Stimulated activated CD8-positive, alpha-beta memory T cell treated with anti-CD3 and anti-CD28 coated beads, Interleukin-12 subunit alpha, Interleukin-12 subunit beta, amount 100 ng/mL, for 24 hours (primary cell): Measurements from ENCODE around the gene BCR.

Source experiments
- DNase-seq: peaks from one replicate; pipeline ENCODE4 v3.0.0-alpha.2; 2020; ENCODE audit errors: extremely low read depth

The BCR gene

DNA sequence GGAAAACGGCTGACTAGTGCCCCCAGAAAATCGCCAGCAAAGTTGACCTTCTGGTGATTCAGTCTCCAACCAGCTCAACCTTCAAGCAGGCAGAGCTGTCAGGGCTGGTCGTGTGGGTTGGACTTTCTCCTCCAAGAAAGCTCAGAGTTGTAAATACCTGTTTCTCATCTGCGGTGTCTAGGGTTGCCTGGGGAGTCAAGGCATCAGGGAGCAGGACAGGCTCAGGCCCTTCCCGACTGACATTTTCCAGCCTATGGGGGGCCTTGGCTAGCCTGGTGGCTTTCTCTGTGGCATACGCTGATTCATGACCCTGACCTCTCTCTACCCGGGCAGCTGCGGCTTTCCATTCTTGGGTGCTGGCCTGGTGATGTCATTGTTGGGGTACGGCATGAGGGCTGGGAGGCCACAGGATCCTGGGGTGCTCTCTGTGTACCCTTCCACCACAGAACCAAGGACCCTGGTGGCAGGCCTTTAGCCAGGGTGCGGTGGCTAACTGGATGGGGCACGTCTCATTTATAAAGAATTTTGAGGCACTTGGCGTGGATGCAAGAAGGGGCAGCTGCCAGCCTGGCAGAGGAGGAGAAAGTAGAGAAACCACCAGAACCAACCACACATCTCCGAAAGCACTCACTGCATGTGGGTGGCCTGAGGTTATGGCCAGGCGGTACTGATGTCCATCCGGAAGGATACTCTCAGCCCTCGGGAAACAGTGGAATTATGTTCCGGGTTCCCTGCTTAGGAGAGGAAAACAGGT, 64.9 kb downstream of the BCR start:
- no peak for DNase-seq

DNA sequence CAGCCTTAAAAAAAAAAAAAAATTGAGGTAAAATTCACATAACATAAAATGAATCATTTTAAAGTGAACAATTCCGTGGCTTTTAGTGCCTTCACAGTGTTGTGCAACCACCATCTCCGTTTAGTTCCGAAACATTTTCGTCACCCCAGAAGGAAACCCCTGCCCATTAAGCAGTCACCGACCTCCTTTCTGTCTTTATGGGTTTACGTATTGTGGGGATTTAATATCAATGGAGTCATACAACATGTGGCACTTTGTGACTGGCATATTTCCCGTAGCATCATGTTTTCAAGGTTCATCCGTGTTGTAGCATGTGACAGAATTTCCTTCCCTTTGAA, 65.5 kb downstream of the BCR start:
- DNase-seq = no peak

- no peak for DNase-seq
Measured at GRCh38 chr22:23246982-23247766, 66.9 kb downstream of the BCR start.

- DNase-seq = no peak
Measured at GRCh38 chr22:23248583-23248982, 68.3 kb downstream of the BCR start.

DNA sequence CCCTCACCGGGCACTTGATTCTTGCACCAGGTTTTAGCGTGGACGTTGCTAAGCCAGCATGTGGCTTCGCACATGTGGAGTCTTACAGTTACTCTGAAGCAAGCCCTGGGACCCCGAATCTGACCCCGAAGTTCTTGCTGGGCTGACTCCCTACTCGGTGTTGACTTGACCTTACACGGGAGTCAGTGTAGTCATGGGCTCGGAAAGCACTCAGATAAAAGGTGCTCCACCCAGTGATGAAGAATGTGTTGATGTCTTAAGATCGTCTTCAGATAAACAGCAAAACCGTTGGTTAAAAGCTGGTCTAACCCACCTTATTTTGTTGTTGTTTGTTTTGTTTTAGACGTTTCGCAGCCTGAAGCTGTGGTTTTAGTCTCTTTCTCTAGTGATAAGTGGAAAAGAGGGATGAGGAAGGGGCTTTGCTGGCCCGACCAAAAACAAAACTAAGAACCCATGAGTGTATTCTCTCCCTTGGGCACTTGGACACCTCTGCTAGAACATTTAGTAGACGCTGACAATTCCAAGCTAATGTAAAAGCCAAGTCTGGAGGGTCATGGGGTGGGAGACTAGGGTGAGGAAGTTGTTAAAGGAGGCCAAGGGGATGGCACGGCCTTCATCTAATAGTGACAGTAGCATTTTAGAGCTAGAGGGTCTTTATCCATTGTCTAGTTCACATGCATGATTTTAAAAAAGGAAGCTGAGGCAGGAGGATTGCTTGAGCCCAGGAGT, 69.9 kb downstream of the BCR start:
- no peak for DNase-seq

DNA sequence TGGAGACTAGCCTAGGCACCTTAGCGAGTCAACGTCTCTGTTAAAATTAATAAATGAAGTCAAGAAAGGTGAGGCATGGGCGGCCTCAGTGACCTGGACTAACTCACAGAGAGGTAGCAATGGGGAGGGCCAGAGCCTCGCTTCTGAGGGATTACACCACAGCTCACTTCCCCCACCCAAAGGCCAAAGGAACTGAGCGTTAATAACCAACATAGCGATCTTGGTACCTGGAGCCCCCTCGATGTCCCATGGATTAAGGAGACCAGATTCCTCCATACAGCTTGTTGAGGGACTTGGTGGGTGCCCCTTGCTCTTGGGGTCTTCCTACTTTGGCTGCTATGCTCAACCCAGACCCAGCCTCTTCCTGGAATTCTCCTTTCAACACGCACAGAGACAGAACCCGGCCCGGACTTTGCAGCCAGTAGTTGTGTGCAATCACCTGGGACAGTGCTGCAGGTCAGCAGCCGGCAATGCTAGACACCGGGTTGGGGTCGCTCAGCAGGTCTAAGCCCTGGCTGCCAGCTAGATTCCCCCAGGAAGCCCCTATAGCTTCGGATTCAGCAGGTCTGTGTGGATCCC, 70.6 kb downstream of the BCR start:
- DNase-seq = no peak

- DNase-seq = no peak
Measured at GRCh38 chr22:23251445-23252093, 71.3 kb downstream of the BCR start.

DNA sequence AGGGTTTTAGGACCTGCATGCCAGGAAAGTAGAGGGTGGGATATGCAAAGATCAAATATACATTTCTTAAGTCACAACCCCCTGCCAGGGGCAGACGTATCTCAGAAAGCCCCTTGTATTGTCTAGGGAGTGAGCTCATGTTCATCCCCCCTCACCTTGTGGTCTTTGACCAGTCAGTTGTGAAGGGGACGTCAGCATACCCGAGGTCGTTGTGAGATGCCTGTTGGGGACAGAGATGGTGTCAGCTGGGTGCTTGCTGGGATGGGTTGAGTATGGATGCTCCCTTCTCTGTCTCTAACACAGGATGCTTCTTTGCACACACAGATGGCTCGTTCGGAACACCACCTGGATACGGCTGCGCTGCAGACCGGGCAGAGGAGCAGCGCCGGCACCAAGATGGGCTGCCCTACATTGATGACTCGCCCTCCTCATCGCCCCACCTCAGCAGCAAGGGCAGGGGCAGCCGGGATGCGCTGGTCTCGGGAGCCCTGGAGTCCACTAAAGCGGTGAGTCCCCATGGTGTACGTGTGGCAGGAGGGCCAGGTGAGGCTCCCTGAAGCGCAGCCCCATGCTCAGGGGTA, 73.3 kb downstream of the BCR start:
- no peak for DNase-seq

- no peak for DNase-seq
Measured at GRCh38 chr22:23255506-23256170, 75.3 kb downstream of the BCR start.

DNA sequence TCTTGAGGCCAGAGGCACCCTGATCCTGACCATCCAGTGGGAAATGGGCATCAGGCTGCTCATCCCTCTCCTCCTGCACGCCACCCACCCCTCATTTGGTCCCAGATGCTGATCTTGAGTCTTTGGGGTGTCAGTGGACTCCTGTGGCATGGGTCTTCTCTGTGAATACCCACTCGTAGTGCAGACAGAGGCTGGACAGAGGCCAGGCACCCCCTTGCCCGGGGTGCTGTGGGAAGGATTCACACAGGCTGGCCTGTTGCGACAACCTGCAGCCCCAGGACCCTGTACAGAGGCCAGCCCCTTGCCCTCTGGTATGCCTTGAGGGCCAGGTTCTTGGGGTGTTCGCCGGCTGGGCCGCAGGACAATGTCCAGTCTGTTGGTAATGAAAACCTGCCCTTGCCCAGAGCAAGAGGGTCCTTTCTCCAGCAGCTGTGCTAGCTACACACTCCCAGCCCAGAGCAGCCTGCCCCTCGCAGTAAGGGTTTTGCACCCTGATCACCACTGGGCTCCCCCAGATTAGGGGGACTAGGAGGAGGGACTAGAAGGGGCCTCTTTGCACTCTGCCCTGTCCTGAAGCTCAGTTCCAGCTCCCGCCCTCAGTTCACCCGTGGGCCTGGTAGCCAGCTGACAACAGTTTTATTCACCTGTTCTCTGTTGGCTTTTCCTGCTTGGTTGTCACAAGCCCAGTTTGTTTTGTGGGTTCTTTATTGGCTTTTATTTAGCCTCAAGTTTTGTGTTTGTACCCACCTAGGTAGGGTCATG, 76.0 kb downstream of the BCR start:
- DNase-seq = no peak

DNA sequence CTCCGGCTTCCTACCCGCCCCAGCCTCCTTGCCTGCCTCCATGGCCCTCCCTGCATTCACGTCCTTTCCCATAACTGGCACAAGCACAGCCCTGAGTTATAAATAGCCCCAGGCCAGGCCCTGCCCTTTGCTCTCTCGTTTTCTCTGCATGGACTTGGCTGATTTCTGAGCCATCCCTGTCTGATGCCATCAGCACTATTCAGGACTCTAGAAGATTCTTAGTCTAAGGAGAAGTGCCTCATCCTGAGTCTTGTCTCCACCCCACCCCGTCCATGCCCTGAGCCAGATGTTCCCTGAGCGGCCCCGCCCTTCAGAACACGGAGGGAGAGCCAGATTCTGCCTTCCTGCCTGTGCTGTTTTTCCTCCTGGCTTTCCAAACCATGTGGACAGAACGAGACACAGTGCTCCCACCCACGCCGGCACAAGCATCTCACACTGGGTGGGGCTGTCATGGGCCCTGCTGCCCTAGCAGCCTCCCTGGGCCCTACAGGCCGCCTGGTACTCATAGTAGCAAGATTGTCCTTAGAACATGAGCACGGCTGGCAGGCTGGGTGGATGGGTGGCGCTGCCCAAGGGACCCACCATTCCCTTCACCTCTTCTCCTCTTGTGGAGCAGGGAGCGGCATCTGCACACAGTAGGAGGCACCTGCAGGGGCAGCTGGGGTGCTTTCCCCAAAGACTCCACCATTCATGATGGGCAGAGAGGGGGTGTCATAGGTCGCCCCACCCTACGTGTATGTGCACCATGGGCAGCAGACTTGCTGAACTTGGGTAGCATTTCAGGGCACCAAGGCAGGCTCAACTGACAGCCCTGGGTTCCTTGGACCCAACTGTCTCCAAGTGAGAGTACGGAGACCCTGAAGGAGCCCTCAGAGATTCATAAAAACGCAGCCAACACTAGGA, 76.9 kb downstream of the BCR start:
- no peak for DNase-seq

- DNase-seq = no peak
Measured at GRCh38 chr22:23257889-23258825, 77.8 kb downstream of the BCR start.

DNA sequence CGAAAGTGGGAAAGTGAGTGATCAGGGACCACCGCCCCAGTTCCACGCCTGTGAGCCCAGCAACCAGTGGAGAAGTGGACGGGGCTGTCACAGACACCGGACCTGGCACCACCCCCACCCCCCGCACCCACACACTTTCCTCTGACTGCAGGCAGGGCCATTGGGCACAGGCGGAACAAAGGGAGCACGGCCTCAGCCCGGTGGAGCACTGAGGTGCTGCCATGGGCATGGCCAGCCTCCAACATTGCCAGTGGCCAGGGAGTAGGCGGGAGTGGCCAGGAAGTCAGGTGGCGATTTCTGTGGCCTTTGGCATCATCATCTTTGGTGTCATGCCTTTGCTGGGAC, 78.5 kb downstream of the BCR start:
- no peak for DNase-seq

DNA sequence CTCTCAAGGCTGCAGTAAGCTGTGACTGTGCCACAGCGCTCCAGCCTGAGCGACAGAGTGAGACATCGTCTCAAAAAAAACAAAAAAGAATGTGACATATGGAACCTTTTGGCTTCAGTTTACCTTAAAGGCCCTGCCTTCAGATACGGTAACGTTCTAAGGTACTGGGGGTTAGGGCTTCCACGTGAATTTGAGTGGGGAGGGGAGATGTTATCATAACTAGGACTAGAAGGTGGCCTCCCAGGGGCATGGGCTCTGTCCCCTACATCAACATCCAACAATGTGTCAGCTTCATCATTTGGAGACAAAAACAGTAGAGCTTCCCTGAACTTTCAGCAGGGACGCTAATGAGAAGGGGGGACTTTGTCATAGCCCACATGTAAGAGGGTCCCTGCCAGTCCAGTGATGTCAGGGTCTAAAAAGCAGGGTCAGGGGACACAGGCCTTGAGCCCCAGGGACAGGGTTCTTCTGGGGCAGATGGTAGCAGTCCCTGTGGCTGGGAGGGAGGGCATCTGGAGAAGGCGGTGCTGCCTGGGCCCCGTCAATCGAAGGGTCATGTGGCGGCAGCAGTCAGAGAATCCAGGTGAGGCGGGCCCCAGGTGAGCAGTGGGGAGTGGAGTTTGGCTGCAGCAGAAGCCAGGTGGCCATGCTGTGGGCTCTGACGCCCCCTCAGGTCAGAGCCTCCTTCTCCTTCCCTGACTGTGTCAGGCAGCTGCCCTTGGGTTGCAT, 79.8 kb downstream of the BCR start:
- DNase-seq = no peak

- DNase-seq = no peak
Measured at GRCh38 chr22:23260645-23261581, 80.6 kb downstream of the BCR start.

DNA sequence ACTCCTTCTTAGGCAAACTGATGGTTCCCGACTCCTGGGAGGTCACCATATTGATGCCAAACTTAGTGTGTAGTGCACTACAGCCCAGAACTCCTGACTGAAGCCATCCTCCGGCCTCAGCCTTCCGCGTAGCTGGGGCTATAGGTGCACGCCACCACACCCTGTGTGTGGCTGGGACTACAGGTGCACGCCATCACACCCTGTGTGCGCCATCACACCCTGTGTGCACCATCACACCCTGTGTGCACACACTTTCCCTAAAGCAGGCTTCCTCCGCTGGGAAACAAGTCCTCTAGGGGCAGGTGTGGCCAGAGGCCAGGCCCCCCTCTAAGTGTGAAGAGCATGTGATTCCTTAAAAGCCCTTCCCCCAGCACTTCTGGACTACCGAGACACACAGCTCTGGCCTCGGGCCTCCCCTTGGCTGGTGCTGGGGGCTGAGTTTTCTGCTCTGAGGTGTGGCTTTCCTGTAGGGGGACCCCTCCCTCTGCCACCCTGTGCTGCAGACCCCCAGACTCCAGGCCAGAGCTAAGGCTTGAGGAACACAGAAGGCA, 81.7 kb downstream of the BCR start:
- DNase-seq = no peak
